PC-9 (cell line): ENCODE data around the gene OR51B2.

ENCODE experiments used
- EZH2 ChIP-seq: fragments of 200-600 bp; sonication (generic); IDR thresholded peaks from 2 replicates; pipeline ENCODE4 v1.8.0; 2017; ENCODE audit warnings: antibody characterized with exemption, low read depth
- TF ChIP-seq, protein P1 (sequence below): fragments of 200-600 bp; sonication (generic); conservative IDR thresholded peaks from 2 replicates; pipeline ENCODE4 v1.6.1; 2017; ENCODE audit warnings: mixed run types, antibody characterized with exemption, mild to moderate bottlenecking, moderate library complexity

DNA sequence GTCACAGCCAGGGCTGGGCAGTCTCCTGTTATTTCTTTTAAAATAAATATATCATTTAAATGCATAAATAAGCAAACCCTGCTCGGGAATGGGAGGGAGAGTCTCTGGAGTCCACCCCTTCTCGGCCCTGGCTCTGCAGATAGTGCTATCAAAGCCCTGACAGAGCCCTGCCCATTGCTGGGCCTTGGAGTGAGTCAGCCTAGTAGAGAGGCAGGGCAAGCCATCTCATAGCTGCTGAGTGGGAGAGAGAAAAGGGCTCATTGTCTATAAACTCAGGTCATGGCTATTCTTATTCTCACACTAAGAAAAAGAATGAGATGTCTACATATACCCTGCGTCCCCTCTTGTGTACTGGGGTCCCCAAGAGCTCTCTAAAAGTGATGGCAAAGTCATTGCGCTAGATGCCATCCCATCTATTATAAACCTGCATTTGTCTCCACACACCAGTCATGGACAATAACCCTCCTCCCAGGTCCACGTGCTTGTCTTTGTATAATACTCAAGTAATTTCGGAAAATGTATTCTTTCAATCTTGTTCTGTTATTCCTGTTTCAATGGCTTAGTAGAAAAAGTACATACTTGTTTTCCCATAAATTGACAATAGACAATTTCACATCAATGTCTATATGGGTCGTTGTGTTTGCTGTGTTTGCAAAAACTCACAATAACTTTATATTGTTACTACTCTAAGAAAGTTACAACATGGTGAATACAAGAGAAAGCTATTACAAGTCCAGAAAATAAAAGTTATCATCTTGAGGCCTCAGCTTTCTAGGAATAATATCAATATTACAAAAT is 35.8 kb downstream of the OR51B2 start:
- TF ChIP-seq, protein P1, sequence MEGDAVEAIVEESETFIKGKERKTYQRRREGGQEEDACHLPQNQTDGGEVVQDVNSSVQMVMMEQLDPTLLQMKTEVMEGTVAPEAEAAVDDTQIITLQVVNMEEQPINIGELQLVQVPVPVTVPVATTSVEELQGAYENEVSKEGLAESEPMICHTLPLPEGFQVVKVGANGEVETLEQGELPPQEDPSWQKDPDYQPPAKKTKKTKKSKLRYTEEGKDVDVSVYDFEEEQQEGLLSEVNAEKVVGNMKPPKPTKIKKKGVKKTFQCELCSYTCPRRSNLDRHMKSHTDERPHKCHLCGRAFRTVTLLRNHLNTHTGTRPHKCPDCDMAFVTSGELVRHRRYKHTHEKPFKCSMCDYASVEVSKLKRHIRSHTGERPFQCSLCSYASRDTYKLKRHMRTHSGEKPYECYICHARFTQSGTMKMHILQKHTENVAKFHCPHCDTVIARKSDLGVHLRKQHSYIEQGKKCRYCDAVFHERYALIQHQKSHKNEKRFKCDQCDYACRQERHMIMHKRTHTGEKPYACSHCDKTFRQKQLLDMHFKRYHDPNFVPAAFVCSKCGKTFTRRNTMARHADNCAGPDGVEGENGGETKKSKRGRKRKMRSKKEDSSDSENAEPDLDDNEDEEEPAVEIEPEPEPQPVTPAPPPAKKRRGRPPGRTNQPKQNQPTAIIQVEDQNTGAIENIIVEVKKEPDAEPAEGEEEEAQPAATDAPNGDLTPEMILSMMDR: no peak
- TF ChIP-seq EZH2: no peak
